Peyer's patch (tissue), 4 donors: Measurements from ENCODE around the gene DRAXIN.

ENCODE experiments used
- POLR2A ChIP-seq, 2 donors: fragments of 450-650 bp; IDR thresholded peaks; one replicate each; pipeline ENCODE4 v1.5.1; 2017; ENCODE audit warnings: antibody characterized with exemption in 2 of 2, mild to moderate bottlenecking in 2 of 2, moderate library complexity in 2 of 2
- TF ChIP-seq, protein P1 (sequence below), 6 experiments: fragments of 450-650 bp in 4 of 6; fragments of 200-600 bp in 2 of 6; sonication (generic) in 1 of 6; IDR thresholded peaks; one replicate each; pipeline ENCODE4 v1.5.1; 2017 to 2019; ENCODE audit warnings: antibody characterized with exemption in 6 of 6, mild to moderate bottlenecking in 3 of 6, moderate library complexity in 1 of 6

DNA sequence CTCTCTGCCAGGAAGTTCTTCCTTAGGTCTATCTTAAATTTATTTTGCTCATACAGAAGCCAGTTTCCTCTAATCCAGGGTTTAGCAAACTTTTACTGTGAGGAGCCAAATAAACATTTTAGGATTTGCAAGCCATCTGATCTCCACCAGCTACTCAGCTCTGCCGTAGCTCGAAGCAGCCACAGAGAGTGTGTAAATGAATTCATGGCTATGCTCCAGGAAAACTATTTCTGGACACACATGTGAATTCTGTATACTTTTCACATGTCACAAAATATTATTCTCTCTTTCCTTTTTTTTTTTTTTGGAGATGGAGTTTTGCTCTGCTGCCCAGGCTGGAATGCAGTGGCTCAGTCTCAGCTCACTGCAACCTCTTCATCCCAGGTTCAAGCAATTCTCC, 31.0 kb downstream of the DRAXIN start:
- TF ChIP-seq, protein P1, sequence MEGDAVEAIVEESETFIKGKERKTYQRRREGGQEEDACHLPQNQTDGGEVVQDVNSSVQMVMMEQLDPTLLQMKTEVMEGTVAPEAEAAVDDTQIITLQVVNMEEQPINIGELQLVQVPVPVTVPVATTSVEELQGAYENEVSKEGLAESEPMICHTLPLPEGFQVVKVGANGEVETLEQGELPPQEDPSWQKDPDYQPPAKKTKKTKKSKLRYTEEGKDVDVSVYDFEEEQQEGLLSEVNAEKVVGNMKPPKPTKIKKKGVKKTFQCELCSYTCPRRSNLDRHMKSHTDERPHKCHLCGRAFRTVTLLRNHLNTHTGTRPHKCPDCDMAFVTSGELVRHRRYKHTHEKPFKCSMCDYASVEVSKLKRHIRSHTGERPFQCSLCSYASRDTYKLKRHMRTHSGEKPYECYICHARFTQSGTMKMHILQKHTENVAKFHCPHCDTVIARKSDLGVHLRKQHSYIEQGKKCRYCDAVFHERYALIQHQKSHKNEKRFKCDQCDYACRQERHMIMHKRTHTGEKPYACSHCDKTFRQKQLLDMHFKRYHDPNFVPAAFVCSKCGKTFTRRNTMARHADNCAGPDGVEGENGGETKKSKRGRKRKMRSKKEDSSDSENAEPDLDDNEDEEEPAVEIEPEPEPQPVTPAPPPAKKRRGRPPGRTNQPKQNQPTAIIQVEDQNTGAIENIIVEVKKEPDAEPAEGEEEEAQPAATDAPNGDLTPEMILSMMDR (IDR thresholded peaks at IDR 0.05): no peak
- TF ChIP-seq POLR2A (IDR thresholded peaks at IDR 0.05): no peak
